CD4-positive, alpha-beta T cell treated with Interleukin-21 for 1 hour (primary cell): Measurements from ENCODE around the gene KRTAP1-5.
"Not testable (repeated sequence)": the region's sequence is repeated elsewhere in the genome, so short reads cannot be mapped to it uniquely, and the experiment has no call there.

Experiments used
- DNase-seq: peaks from one replicate; pipeline ENCODE4 v3.0.0-alpha.2; 2020

KRTAP1-5 gene

GRCh38 chr17:41002814-41003213 is 24.2 kb downstream of the KRTAP1-5 start:
- DNase-seq, result no peak

- DNase-seq, result no peak
Measured at GRCh38 chr17:41001795-41002194, 25.2 kb downstream of the KRTAP1-5 start.

- not testable (repeated sequence) for DNase-seq
Measured at GRCh38 chr17:40999563-40999962, 27.4 kb downstream of the KRTAP1-5 start, which contains the start of gene KRTAP3-2. Gene KRTAP3-2, minus strand, starts transcription at chr17:40999906. Its CDS starts 53 bp downstream, at chr17:40999853.

- DNase-seq, result no peak
Measured at GRCh38 chr17:40997361-40997760, 29.6 kb downstream of the KRTAP1-5 start.

- no peak for DNase-seq
Measured at GRCh38 chr17:40996829-40997228, 30.2 kb downstream of the KRTAP1-5 start.

- no peak for DNase-seq
Measured at GRCh38 chr17:40995116-40995515, 31.9 kb downstream of the KRTAP1-5 start.

- no peak for DNase-seq
Measured at GRCh38 chr17:40993839-40994238, 33.2 kb downstream of the KRTAP1-5 start, which contains the start of gene KRTAP3-3. Gene KRTAP3-3, minus strand, starts transcription at chr17:40994164. Its CDS starts 67 bp downstream, at chr17:40994097.

GRCh38 chr17:40993084-40993483 is 33.9 kb downstream of the KRTAP1-5 start:
- no peak for DNase-seq

GRCh38 chr17:40992666-40993065 is 34.3 kb downstream of the KRTAP1-5 start:
- DNase-seq, result no peak

GRCh38 chr17:40986920-40987319 is 40.1 kb downstream of the KRTAP1-5 start:
- no peak for DNase-seq

- no peak for DNase-seq
Measured at GRCh38 chr17:40984226-40984625, 42.8 kb downstream of the KRTAP1-5 start, which contains the start of gene KRT40. Gene KRT40, minus strand, starts transcription at chr17:40984326. Its CDS starts 53 bp downstream, at chr17:40984273.

- DNase-seq, result no peak
Measured at GRCh38 chr17:40981115-40981514, 45.9 kb downstream of the KRTAP1-5 start.

GRCh38 chr17:40980596-40980995 is 46.4 kb downstream of the KRTAP1-5 start:
- no peak for DNase-seq

GRCh38 chr17:40980117-40980516 is 46.9 kb downstream of the KRTAP1-5 start:
- DNase-seq, result no peak

- no peak for DNase-seq
Measured at GRCh38 chr17:40978575-40979151, 48.3 kb downstream of the KRTAP1-5 start.
